ENCODE results near the gene PLCG1.

Gene PLCG1

DNA sequence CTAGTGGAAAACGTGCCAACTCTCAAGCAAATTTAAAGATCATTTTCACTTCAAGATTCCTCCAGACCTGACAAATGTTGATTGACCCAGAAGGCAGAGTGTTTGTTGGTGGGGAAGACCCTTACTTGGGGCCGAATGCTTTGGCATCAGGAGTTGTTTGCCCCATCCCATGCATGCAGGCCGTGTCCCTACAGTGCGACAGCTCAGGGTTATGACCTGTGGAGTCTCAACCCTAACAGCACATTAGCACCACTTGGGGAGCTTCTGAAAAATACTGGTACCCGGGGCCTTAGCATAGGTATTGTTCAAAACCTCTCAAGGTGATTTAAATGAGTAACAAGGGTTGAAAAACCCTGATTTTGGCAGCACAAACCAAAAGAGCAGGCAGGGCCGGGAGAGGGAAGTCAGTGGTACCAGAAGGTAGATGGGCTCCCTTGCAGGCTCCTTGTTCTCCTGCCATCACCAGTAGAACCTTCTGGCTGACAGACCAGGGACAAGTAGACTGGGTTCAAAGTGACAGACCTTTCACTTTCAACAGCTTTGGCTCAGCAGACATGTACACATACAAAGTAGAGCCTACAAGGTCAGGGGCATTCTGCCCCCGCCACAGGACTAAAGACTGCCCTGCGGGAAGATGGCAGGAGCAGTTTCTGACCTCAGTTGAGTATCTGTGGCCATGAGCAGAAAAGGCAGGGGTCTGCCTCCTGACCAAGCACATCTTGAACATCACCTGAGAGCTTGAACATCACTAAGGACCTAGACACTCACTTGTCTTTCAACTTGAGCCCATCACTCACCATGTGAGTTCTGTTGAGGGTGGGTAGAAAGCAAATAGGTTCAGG, 39.6 kb downstream of the PLCG1 start:
- DNase-seq (ENCODE audit: insufficient read length, low spot score) (no peak), FAIRE-seq (peak; percentile 88)

GRCh38 chr20:41177636-41178035, 40.3 kb downstream of the PLCG1 start:
- DNase-seq (ENCODE audit: insufficient read length, low spot score), result peak; percentile 91
- peak; percentile 55 for FAIRE-seq

- DNase-seq (ENCODE audit: insufficient read length, low spot score) (no peak), FAIRE-seq (peak; percentile 28)
These were observed 41.2 kb downstream of the PLCG1 start for GRCh38 chr20:41178495-41178894.

GRCh38 chr20:41178904-41179432, 41.6 kb downstream of the PLCG1 start:
- no peak for DNase-seq (ENCODE audit: insufficient read length, low spot score)
- no peak for FAIRE-seq

- FAIRE-seq, result no peak
These were observed 42.6 kb downstream of the PLCG1 start for GRCh38 chr20:41179961-41180360.

GRCh38 chr20:41180599-41181333, 43.4 kb downstream of the PLCG1 start:
- FAIRE-seq (no peak), DNase-seq (ENCODE audit: insufficient read length, low spot score) (no peak)

More at GRCh38 chr20:41179961-41180360, 42.6 kb downstream of the PLCG1 start:
- no peak for DNase-seq (ENCODE audit: insufficient read length, low spot score)

- DNase-seq (ENCODE audit: insufficient read length, low spot score) (no peak), FAIRE-seq (no peak)
These were observed 44.2 kb downstream of the PLCG1 start for GRCh38 chr20:41181567-41181966.

DNA sequence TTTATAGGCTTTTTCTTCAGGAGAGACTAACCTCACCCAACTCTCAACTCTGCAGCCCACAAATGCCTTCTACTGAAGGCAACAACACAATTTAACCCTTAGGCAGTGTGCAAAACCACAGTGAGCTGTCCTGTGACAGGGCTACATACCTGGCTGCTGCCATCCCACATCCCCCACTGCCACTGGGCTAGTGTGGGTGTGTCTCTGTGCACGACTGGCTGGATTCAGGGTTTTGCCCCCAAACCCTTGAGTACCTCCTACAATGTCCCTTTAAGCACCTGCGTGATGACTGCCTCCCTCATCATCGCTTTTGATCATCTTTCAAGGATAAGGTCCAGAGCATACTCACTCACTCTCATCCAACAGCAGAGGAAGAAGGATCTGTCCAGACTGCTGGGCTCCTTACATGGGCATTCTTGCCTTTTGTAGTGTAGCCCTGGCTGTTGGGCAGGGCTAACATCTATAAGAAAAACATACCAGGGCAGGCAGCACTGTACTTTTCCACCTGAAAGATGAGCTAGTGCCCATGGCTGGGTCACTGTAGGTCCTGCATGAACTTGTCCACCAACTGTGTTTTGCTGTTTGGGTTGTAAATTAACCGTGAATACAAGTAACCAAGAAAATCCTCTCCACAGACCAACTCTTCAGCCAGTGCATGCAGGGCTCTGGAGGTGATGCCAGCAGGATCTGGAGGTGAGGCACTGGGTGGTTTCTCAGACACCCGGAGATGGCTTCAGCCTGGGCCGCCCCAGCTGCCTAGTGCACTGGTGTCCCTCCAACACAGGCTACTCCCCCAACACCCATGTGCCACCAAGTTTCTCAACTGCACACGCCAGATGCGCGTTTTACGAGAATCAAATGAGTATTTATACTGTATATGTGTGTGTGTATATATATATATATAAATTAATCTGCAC, 45.2 kb downstream of the PLCG1 start:
- DNase-seq (ENCODE audit: insufficient read length, low spot score) (no peak), FAIRE-seq (no peak)

GRCh38 chr20:41183391-41183790, 46.0 kb downstream of the PLCG1 start:
- FAIRE-seq, result no peak
- no peak for DNase-seq (ENCODE audit: insufficient read length, low spot score)

GRCh38 chr20:41183831-41184230, 46.5 kb downstream of the PLCG1 start:
- no peak for DNase-seq (ENCODE audit: insufficient read length, low spot score)
- no peak for FAIRE-seq

- FAIRE-seq (no peak), DNase-seq (ENCODE audit: insufficient read length, low spot score) (no peak)
These were observed 47.8 kb downstream of the PLCG1 start for GRCh38 chr20:41185013-41185757.

- DNase-seq (ENCODE audit: insufficient read length, low spot score) (no peak), FAIRE-seq (no peak)
These were observed 50.3 kb downstream of the PLCG1 start for GRCh38 chr20:41187668-41188067.

DNA sequence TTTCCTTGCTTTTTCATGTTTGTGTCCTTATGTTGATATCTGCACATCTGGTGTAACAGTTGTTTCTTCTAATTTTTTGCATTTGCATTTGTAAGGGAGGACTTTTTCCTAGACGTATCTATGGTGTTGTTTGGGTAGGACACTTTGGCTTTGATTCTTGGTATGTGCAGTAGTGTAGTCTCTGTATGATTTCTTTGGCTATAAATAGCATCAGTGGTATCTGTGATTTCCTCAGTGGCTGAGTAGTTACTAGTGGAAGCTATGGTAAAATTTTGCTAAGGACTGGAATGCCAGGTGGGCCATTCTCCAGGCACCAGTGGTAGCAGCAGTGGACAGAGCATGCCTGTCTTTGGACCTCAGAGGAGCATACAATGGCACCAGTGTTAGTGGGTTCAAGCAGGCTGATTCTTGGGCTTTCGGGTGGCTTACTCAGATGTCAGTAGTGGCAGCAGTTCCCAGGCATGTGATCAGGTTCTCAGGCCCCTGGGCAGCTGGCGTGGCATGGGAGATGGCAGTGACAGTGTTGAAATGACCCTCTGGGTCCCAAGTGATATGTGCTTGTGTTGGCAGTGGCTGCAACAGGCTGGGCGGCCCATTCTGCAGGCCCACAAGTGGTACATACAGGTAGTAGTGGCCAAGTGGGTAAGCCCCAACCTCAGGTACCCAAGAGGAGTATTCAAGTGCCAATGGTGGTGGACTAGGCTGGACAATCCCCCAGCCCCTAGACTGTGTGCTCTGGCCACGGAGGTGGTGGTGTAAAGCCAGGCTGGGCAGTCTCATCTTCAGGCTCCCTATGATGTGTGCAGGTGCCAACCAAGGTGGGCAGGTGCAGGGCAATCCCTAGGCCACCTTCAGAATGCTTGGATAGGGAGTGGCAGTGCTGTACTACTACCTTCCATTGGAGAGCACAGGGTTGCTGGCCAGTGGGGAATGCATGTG, 54.5 kb downstream of the PLCG1 start:
- FAIRE-seq, result peak; percentile 87

GRCh38 chr20:41192575-41192974, 55.2 kb downstream of the PLCG1 start:
- FAIRE-seq, result no peak
- no peak for DNase-seq (ENCODE audit: insufficient read length, low spot score)

More for the DNA sequence above, 54.5 kb downstream of the PLCG1 start:
- DNase-seq (ENCODE audit: insufficient read length, low spot score), result no peak

GRCh38 chr20:41196653-41197225, 59.4 kb downstream of the PLCG1 start:
- DNase-seq (ENCODE audit: insufficient read length, low spot score), result no peak
- FAIRE-seq, result peak; percentile 88

DNA sequence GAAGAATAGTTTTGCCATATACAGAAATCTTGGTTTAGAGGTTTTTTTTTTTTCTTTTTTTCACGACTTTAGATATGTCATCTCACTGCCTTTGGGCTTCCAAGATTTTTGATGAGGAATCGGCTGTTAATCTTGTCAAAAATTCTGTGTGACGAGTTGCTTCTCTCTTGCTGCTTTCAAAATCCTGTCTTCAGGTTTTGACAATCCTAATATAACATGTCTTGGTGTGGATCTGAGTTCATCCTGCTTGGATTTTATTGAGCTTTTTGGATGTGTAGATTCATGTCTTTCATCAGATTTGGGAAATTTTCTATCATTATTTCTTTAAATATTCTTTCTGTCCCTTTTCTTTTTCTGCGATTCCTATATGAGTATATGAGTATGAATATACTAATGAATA, 61.1 kb downstream of the PLCG1 start:
- DNase-seq (ENCODE audit: insufficient read length, low spot score), result no peak
- FAIRE-seq, result no peak

DNA sequence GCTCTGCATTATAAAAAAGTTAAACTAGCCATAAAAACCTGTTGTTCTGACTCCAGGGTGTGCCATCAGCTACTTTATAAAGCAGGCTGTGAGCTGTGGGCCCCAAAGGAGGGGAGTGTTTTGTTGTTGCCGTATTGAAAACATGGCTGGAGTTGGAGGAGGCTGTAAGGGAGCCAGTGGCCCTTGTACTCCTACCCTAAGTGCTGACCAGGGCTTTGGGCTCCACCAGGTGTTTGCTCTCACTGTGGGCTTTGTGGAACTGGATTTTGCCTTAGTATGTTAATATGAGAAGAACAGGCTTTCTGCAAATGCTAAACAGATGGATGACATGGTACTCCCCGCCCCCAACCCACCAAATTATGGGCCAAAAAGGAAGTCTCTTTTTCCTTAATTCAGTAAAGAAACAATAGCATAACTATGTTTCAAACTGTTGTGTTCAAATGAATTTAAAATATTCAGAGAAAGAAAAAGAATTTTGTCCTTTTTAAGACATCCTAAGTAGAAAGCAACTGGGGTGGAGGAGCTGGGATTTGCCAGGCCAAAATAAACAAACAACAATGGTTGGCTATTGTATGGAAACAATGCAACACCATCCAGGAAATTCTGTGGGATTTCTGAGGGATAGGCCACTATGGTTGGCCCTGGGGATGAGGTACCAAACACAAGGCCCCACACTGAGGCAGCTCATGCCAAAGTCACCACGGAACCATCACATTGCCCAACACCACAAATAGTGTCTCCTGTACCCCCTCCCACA, 63.3 kb downstream of the PLCG1 start:
- DNase-seq (ENCODE audit: insufficient read length, low spot score), result no peak
- no peak for FAIRE-seq

DNA sequence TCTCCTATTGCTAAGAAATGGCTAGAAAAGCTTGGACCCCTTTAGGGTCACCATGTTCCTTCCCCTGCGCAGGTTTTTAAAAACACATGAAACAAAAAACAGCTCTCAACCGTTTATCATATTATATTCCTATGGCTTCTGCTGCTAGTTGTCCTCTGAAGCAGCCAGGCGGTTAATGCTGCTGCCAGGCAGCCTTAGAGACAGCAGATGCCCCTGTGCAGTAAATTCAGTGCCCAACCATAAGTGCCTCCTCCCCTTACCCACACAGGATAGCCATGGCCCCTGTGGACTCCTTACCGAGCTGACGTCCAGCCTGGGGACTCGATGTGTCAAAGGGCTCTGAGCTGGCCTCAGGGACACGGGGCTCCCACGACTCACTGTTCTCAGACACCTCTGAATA, 64.4 kb downstream of the PLCG1 start:
- DNase-seq (ENCODE audit: insufficient read length, low spot score), result no peak
- no peak for FAIRE-seq

Measured in HTR-8/SVneo (cell line).